Caco-2 (cell line): Measurements from ENCODE around the gene SORBS2. TPM values are rescaled to one million over a fixed set of nuclear protein-coding genes. Genes with fewer than 3 reads are reported as not detected.

Source experiments
- BruUV-seq: library from RNA; stranded (reverse); fragments of 400-500 nt; replicated peaks from 2 replicates; lab custom pipeline; 2021; lab: Mats Ljungman, UMichigan
- CTCF ChIA-PET: fragments of 300-600 bp; sonication (Branson Sonifier 250); formaldehyde crosslinking; loops from one replicate; lab custom pipeline; 2022; ENCODE audit warnings: antibody characterized with exemption; lab: Charles Lee
- POLR2A ChIA-PET: fragments of 300-600 bp; sonication (Branson Sonifier 250); formaldehyde crosslinking; loops from one replicate; lab custom pipeline; 2022; ENCODE audit warnings: antibody characterized with exemption; lab: Charles Lee
- DNase-seq, 2 experiments: peaks; one replicate each; pipeline versions ENCODE4 v3.0.0 to v3.0.0-alpha.2; 2020 to 2022
- H3K27me3 ChIP-seq: replicated peaks from 2 replicates; pipeline ENCODE4 v1.6.0; 2011; ENCODE audit warnings: low read length; ENCODE audit not compliant: control insufficient read depth, insufficient read depth
- H3K36me3 ChIP-seq: 2 replicates; pipeline ENCODE4 v1.5.1; 2011; ENCODE audit warnings: low read length; ENCODE audit not compliant: control insufficient read depth, insufficient read depth
- H3K4me1 ChIP-seq: fragments of 250-450 bp; sonication (Bioruptor Pico); 2 replicates; pipeline ENCODE4 v1.5.1; 2020; ENCODE audit warnings: mild to moderate bottlenecking
- H3K4me3 ChIP-seq: 2 replicates; pipeline ENCODE4 v1.5.1; 2011; ENCODE audit warnings: low read depth, mild to moderate bottlenecking, control low read depth, low read length
- H3K9me3 ChIP-seq: fragments of 250-450 bp; sonication (Bioruptor Pico); 2 replicates; pipeline ENCODE4 v1.5.1; 2020; ENCODE audit warnings: mild to moderate bottlenecking, moderate library complexity
- H3K27ac Mint-ChIP-seq: one replicate; pipeline ENCODE4 v1.8.0; 2022; ENCODE audit warnings: mixed read lengths; ENCODE audit not compliant: unreplicated experiment
- H3K27me3 Mint-ChIP-seq: one replicate; pipeline ENCODE4 v1.8.0; 2022; ENCODE audit warnings: mixed read lengths; ENCODE audit not compliant: insufficient read depth, unreplicated experiment
- H3K36me3 Mint-ChIP-seq: one replicate; pipeline ENCODE4 v1.8.0; 2022; ENCODE audit warnings: mild to moderate bottlenecking, mixed read lengths; ENCODE audit not compliant: insufficient read depth, unreplicated experiment
- H3K4me1 Mint-ChIP-seq: one replicate; pipeline ENCODE4 v1.8.0; 2022; ENCODE audit warnings: low read depth, mixed read lengths; ENCODE audit not compliant: unreplicated experiment
- H3K4me3 Mint-ChIP-seq: one replicate; pipeline ENCODE4 v1.8.0; 2022; ENCODE audit warnings: mild to moderate bottlenecking, moderate library complexity, mixed read lengths; ENCODE audit not compliant: unreplicated experiment
- H3K9me3 Mint-ChIP-seq: one replicate; pipeline ENCODE4 v1.8.0; 2022; ENCODE audit warnings: mixed read lengths; ENCODE audit not compliant: unreplicated experiment
- intact Hi-C: fragments of 100-400 bp; cut with micrococcal nuclease; formaldehyde crosslinking; loops from one replicate; pipeline ENCODE4 v1.10.0; 2022; ENCODE audit not compliant: unreplicated experiment
- total RNA-seq: library from RNA; stranded (reverse); gene quantifications from 2 replicates; pipeline ENCODE4 v1.2.3, GENCODE V29; 2022
- TF ChIP-seq, protein P1 (sequence below), 2 experiments: fragments of 200-600 bp in 1 of 2; IDR thresholded peaks; 1 replicate in 1 of 2; 2 replicates in 1 of 2; pipeline versions ENCODE4 v1.5.1 to v1.8.0; 2011 to 2022; ENCODE audit warnings: antibody characterized with exemption in 1 of 2, control low read depth in 1 of 2, inconsistent platforms in 1 of 2, low read depth in 1 of 2, low read length in 1 of 2, mild to moderate bottlenecking in 1 of 2, moderate library complexity in 1 of 2; ENCODE audit not compliant: insufficient read depth in 1 of 2, severe bottlenecking in 1 of 2, unreplicated experiment in 1 of 2

SORBS2 gene
- total RNA-seq, 1 experiment from 2014 or later = 47.7 TPM

DNA sequence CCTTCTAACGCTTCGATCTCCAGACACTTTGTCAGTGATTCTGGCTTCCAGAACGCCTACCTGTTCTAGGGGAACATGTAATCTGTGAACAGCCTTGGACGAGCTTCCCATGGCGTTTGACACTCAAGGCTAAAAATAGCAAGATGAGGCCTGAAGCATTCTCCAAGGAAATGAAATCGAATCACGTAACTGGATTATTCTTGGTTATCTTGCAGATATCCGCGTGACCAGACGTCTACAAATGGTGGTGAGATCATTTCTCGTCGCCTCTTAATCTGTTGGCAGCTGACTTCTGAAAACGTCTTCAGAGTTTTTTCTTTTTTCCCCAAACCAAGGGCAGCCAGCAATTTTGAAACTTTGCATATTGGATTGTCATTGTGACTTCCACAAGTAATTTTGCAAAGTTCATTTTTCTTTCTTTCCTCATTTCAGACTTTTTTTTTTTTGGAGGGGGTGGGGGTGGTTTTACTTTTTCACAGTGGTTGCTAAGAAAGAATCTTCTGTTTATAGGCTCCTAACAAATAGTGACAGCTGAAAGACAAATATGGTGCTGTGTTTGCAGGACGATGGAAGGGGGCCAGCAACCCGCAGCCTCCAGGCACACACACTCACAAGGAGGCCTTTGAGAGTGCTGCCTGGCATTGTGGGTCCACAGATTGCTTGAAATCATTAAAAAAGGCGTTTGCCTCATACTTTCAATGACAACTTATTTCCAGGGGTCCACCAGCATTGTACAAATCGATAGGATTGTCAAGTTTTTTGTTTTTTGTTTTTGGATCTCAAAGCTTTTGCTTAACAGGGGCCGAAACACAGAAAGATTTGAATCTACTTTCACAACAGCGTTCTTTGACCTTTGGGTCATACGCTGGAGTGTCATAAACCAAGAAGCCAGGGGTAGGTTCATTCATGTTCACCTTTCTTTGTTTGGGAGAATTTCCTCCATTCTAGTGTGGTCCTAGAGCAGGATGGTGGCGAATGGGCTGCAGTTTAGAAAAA is 244.3 kb downstream of the SORBS2 start:
- H3K4me3 ChIP-seq = no peak overlapping the region
- H3K27ac Mint-ChIP-seq = peak overlapping the region; percentile 69
- H3K4me1 Mint-ChIP-seq = peaks cover 19% of the 10 kb centered on the region
- TF ChIP-seq, protein P1, sequence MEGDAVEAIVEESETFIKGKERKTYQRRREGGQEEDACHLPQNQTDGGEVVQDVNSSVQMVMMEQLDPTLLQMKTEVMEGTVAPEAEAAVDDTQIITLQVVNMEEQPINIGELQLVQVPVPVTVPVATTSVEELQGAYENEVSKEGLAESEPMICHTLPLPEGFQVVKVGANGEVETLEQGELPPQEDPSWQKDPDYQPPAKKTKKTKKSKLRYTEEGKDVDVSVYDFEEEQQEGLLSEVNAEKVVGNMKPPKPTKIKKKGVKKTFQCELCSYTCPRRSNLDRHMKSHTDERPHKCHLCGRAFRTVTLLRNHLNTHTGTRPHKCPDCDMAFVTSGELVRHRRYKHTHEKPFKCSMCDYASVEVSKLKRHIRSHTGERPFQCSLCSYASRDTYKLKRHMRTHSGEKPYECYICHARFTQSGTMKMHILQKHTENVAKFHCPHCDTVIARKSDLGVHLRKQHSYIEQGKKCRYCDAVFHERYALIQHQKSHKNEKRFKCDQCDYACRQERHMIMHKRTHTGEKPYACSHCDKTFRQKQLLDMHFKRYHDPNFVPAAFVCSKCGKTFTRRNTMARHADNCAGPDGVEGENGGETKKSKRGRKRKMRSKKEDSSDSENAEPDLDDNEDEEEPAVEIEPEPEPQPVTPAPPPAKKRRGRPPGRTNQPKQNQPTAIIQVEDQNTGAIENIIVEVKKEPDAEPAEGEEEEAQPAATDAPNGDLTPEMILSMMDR (IDR thresholded peaks at IDR 0.05; ENCODE audit: insufficient read depth in 1 of 2, low read depth in 1 of 2, low read length in 1 of 2, severe bottlenecking in 1 of 2, unreplicated experiment in 1 of 2) = no peak
- no peaks in the 10 kb centered on the region for H3K36me3 ChIP-seq
- CTCF ChIA-PET = no interaction called here
- peaks cover 21% of the 10 kb centered on the region for H3K4me1 ChIP-seq
- no peak overlapping the region for H3K4me3 Mint-ChIP-seq
- no peak for DNase-seq
- no peaks in the 10 kb centered on the region for H3K27me3 ChIP-seq
- POLR2A ChIA-PET = no interaction called here
- no peaks in the 10 kb centered on the region for H3K9me3 Mint-ChIP-seq
- H3K27me3 Mint-ChIP-seq = no peaks in the 10 kb centered on the region
- no peaks in the 10 kb centered on the region for H3K9me3 ChIP-seq
- H3K36me3 Mint-ChIP-seq = no peaks in the 10 kb centered on the region
- intact Hi-C loops = no loop called here
- no TSS peak for BruUV-seq

GRCh38 chr4:185566972-185567371 is 245.0 kb downstream of the SORBS2 start:
- no peaks in the 10 kb centered on the region for H3K9me3 Mint-ChIP-seq
- CTCF ChIA-PET = no interaction called here
- H3K36me3 Mint-ChIP-seq = no peaks in the 10 kb centered on the region
- Histone ChIP-seq H3K4me1 (peaks cover 21% of the 10 kb centered on the region), H3K9me3 (no peaks in the 10 kb centered on the region), H3K36me3 (no peaks in the 10 kb centered on the region), H3K27me3 (no peaks in the 10 kb centered on the region), H3K4me3 (no peak overlapping the region)
- no peak overlapping the region for H3K4me3 Mint-ChIP-seq
- BruUV-seq = no TSS peak
- peaks cover 19% of the 10 kb centered on the region for H3K4me1 Mint-ChIP-seq
- TF ChIP-seq, protein P1 (IDR thresholded peaks at IDR 0.05; ENCODE audit: insufficient read depth in 1 of 2, low read depth in 1 of 2, low read length in 1 of 2, severe bottlenecking in 1 of 2, unreplicated experiment in 1 of 2) = no peak
- POLR2A ChIA-PET = no interaction called here
- H3K27ac Mint-ChIP-seq = peak overlapping the region; percentile 69
- intact Hi-C loops = no loop called here
- DNase-seq = peak in 1 of 2 experiments; percentile 20
- H3K27me3 Mint-ChIP-seq = no peaks in the 10 kb centered on the region

DNA sequence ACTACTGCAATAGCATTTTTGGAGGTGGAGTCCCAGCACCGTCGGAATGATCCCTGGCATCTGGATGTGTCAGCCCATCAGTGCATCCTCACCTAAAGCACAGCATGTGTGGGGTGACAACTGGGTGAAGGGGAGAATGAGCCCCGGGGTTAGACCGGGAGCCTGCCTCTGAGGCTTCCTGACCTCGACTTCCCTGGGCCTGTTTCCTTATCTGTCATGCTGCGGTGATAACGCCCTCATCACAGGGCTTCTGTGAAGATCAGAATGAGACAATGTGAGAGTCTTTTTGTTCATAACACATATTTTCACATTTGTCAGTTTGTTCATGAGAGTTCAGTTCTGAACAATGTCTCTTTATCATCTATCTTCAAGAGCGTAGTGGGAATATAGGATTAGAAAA is 245.6 kb downstream of the SORBS2 start:
- Histone ChIP-seq H3K4me3 (no peak overlapping the region), H3K4me1 (peaks cover 21% of the 10 kb centered on the region), H3K9me3 (no peaks in the 10 kb centered on the region), H3K36me3 (no peaks in the 10 kb centered on the region), H3K27me3 (no peaks in the 10 kb centered on the region)
- no peaks in the 10 kb centered on the region for H3K9me3 Mint-ChIP-seq
- H3K27me3 Mint-ChIP-seq = no peaks in the 10 kb centered on the region
- DNase-seq = no peak
- peak overlapping the region; percentile 69 for H3K27ac Mint-ChIP-seq
- ChIA-PET CTCF (no interaction called here), POLR2A (no interaction called here)
- peaks cover 19% of the 10 kb centered on the region for H3K4me1 Mint-ChIP-seq
- TF ChIP-seq, protein P1 (IDR thresholded peaks at IDR 0.05; ENCODE audit: insufficient read depth in 1 of 2, low read depth in 1 of 2, low read length in 1 of 2, severe bottlenecking in 1 of 2, unreplicated experiment in 1 of 2) = no peak
- intact Hi-C loops = no loop called here
- H3K4me3 Mint-ChIP-seq = no peak overlapping the region
- no TSS peak for BruUV-seq
- no peaks in the 10 kb centered on the region for H3K36me3 Mint-ChIP-seq
